HCT116 (cell line): ENCODE data around the gene PCP2. TPM values are rescaled to one million over a fixed set of nuclear protein-coding genes. Genes with fewer than 3 reads are reported as not detected.

ENCODE experiments used
- ATAC-seq: fragments of 200-7000 bp; cut with Tn5 transposase; 2 replicates; pipeline ENCODE4 v1.9.1; 2020; ENCODE audit warnings: mild to moderate bottlenecking, moderate library complexity
- BruUV-seq: library from RNA; stranded (reverse); fragments of 400-500 nt; replicated peaks from 2 replicates; lab custom pipeline; 2021; lab: Mats Ljungman, UMichigan
- CTCF ChIA-PET: fragments of 300-600 bp; sonication (Branson Sonifier 250); formaldehyde crosslinking; loops from one replicate; lab custom pipeline; 2021; ENCODE audit warnings: antibody characterized with exemption; lab: Charles Lee
- POLR2A ChIA-PET: fragments of 300-600, 350-600 bp; sonication (Branson Sonifier 250); formaldehyde crosslinking; loops from one replicate; lab custom pipeline; 2021; ENCODE audit warnings: antibody characterized with exemption; lab: Charles Lee
- RAD21 ChIA-PET, 2 experiments: fragments of 300-600 bp; sonication (Branson Sonifier 250); formaldehyde crosslinking; loops; one replicate each; lab custom pipeline; 2023; ENCODE audit warnings: low total read pairs in 2 of 2; ENCODE audit not compliant: uncharacterized antibody in 2 of 2, unreplicated experiment in 2 of 2, low non-redundant PET in 1 of 2; lab: Charles Lee
- DNase-seq: peaks from one replicate; pipeline ENCODE4 v3.0.0-alpha.2; 2010; ENCODE audit warnings: low read depth, low spot score
- H2AFZ ChIP-seq: fragments of 200-600 bp; shearing (Covaris generic), sonication (generic); 2 replicates; pipeline ENCODE4 v1.6.1; 2017; ENCODE audit warnings: low read depth, mixed run types, mixed read lengths, antibody characterized with exemption, low read length; ENCODE audit not compliant: poor library complexity, severe bottlenecking
- H3K27ac ChIP-seq: 2 replicates; pipeline ENCODE4 v1.5.1; 2012; ENCODE audit warnings: low read depth, low read length
- H3K27me3 ChIP-seq: fragments of 200-600 bp; sonication (generic); 2 replicates; pipeline ENCODE4 v1.6.1; 2016; ENCODE audit warnings: mixed run types, low read length, mixed read lengths; ENCODE audit not compliant: insufficient read depth
- H3K36me3 ChIP-seq, 2 experiments: fragments of 200-500 bp in 1 of 2; fragments of 200-600 bp in 1 of 2; sonication (Bioruptor generic) in 1 of 2; sonication (generic) in 1 of 2; 2 replicates each; pipeline versions ENCODE4 v1.5.1 to v1.6.1; 2014 to 2016; ENCODE audit warnings: low read length in 2 of 2, inconsistent platforms in 1 of 2, mixed read lengths in 1 of 2, mixed run types in 1 of 2; ENCODE audit not compliant: insufficient read depth in 2 of 2, control insufficient read depth in 1 of 2
- H3K4me1 ChIP-seq, 2 experiments: fragments of 200-600 bp in 1 of 2; sonication (generic) in 1 of 2; 2 replicates each; pipeline versions ENCODE4 v1.5.1 to v1.6.1; 2012 to 2017; ENCODE audit warnings: low read length in 2 of 2, inconsistent platforms in 1 of 2, mild to moderate bottlenecking in 1 of 2, mixed read lengths in 1 of 2, mixed run types in 1 of 2, moderate library complexity in 1 of 2; ENCODE audit not compliant: insufficient read depth in 2 of 2, control insufficient read depth in 1 of 2
- H3K4me2 ChIP-seq: fragments of 200-600 bp; sonication (generic); 2 replicates; pipeline ENCODE4 v1.6.1; 2017; ENCODE audit warnings: mixed run types, low read length, mixed read lengths
- H3K4me3 ChIP-seq, 2 experiments: fragments of 200-600 bp in 1 of 2; sonication (generic) in 1 of 2; replicated peaks in 1 of 2; 2 replicates each; pipeline ENCODE4 v1.5.1; 2011 to 2016; ENCODE audit warnings: low read length in 2 of 2, control low read depth in 1 of 2, low read depth in 1 of 2, mild to moderate bottlenecking in 1 of 2, mixed read lengths in 1 of 2, mixed run types in 1 of 2
- H3K79me2 ChIP-seq: fragments of 200-600 bp; sonication (generic); 2 replicates; pipeline ENCODE4 v1.6.1; 2017; ENCODE audit warnings: mild to moderate bottlenecking, mixed run types, low read length, moderate library complexity, mixed read lengths; ENCODE audit not compliant: insufficient read depth
- H3K9ac ChIP-seq: fragments of 200-600 bp; sonication (generic); 2 replicates; pipeline ENCODE4 v1.6.1; 2016; ENCODE audit warnings: low read length, mixed read lengths
- H3K9me2 ChIP-seq: fragments of 200-600 bp; sonication (generic), shearing (Covaris generic); 2 replicates; pipeline ENCODE4 v1.6.1; 2017; ENCODE audit warnings: mixed run types, mild to moderate bottlenecking, moderate library complexity; ENCODE audit not compliant: insufficient read depth
- H3K9me3 ChIP-seq, 2 experiments: fragments of 200-500 bp in 1 of 2; fragments of 200-600 bp in 1 of 2; sonication (Bioruptor generic) in 1 of 2; sonication (generic) in 1 of 2; 2 replicates each; pipeline ENCODE4 v1.6.1; 2014 to 2017; ENCODE audit warnings: low read length in 2 of 2, mixed read lengths in 2 of 2, inconsistent platforms in 1 of 2, low read depth in 1 of 2, mild to moderate bottlenecking in 1 of 2, mixed run types in 1 of 2, moderate library complexity in 1 of 2; ENCODE audit not compliant: control insufficient read depth in 1 of 2, insufficient read depth in 1 of 2
- H4K20me1 ChIP-seq: fragments of 200-600 bp; sonication (generic), shearing (Covaris generic); 2 replicates; pipeline ENCODE4 v1.6.1; 2017; ENCODE audit warnings: mixed run types, mild to moderate bottlenecking, moderate library complexity; ENCODE audit not compliant: insufficient read depth
- ATF3 ChIP-seq: IDR thresholded peaks from 2 replicates; pipeline ENCODE4 v1.6.1; 2012
- CEBPB ChIP-seq: IDR thresholded peaks from 2 replicates; pipeline ENCODE4 v1.6.1; 2012; ENCODE audit warnings: low read depth
- CTCF ChIP-seq, 3 experiments: fragments of 200-600 bp in 1 of 3; sonication (generic) in 1 of 3; IDR thresholded peaks in 2 of 3; conservative IDR thresholded peaks in 1 of 3; 2 replicates each; pipeline ENCODE4 v1.5.1; 2012 to 2017; ENCODE audit warnings: low read depth in 2 of 3, low read length in 2 of 3, antibody characterized with exemption in 1 of 3, borderline replicate concordance in 1 of 3, control low read depth in 1 of 3, mild to moderate bottlenecking in 1 of 3, mixed read lengths in 1 of 3, mixed run types in 1 of 3, moderate library complexity in 1 of 3; ENCODE audit not compliant: insufficient read depth in 1 of 3
- ELF1 ChIP-seq: IDR thresholded peaks from 2 replicates; pipeline ENCODE4 v1.6.1; 2012; ENCODE audit warnings: low read depth, borderline replicate concordance
- EZH2 ChIP-seq: fragments of 200-600 bp; sonication (generic); IDR thresholded peaks from 2 replicates; pipeline ENCODE4 v1.6.1; 2017; ENCODE audit warnings: antibody characterized with exemption, mixed run types
- EZH2phosphoT487 ChIP-seq: fragments of 200-600 bp; IDR thresholded peaks from 2 replicates; pipeline ENCODE4 v1.6.1; 2018; ENCODE audit warnings: antibody characterized with exemption, borderline replicate concordance
- FOSL1 ChIP-seq: IDR thresholded peaks from 2 replicates; pipeline ENCODE4 v1.6.1; 2012; ENCODE audit warnings: low read depth
- MAX ChIP-seq: IDR thresholded peaks from 2 replicates; pipeline ENCODE4 v1.6.1; 2012
- POLR2A ChIP-seq: IDR thresholded peaks from 2 replicates; pipeline ENCODE4 v1.7.0; 2011; ENCODE audit warnings: borderline replicate concordance; ENCODE audit not compliant: insufficient read depth, insufficient read length; ENCODE audit errors: extremely low read depth
- POLR2AphosphoS5 ChIP-seq: IDR thresholded peaks from 2 replicates; pipeline ENCODE4 v1.6.1; 2011; ENCODE audit warnings: mild to moderate bottlenecking, low read depth, low read length, moderate library complexity
- RAD21 ChIP-seq: IDR thresholded peaks from 2 replicates; pipeline ENCODE4 v1.6.1; 2012; ENCODE audit warnings: low read depth, mild to moderate bottlenecking
- REST ChIP-seq: IDR thresholded peaks from 2 replicates; pipeline ENCODE4 v1.6.1; 2012; ENCODE audit warnings: low read depth
- SP1 ChIP-seq: IDR thresholded peaks from 2 replicates; pipeline ENCODE4 v1.6.1; 2012; ENCODE audit warnings: low read depth
- SRF ChIP-seq: IDR thresholded peaks from 2 replicates; pipeline ENCODE4 v1.6.1; 2012; ENCODE audit warnings: low read depth
- TCF7L2 ChIP-seq: IDR thresholded peaks from 2 replicates; pipeline ENCODE4 v1.7.0; 2011; ENCODE audit warnings: borderline replicate concordance, inconsistent platforms; ENCODE audit not compliant: insufficient read depth, insufficient read length; ENCODE audit errors: extremely low read depth
- YY1 ChIP-seq: IDR thresholded peaks from 2 replicates; pipeline ENCODE4 v1.6.1; 2011; ENCODE audit warnings: low read length, low read depth, moderate library complexity, mild to moderate bottlenecking; ENCODE audit not compliant: insufficient replicate concordance; ENCODE audit errors: extremely low read depth
- ZFX ChIP-seq: fragments of 450-650 bp; IDR thresholded peaks from 2 replicates; pipeline ENCODE4 v1.6.1; 2017
- ZNF274 ChIP-seq: fragments of 200-500 bp; sonication (Bioruptor generic); IDR thresholded peaks from 2 replicates; pipeline ENCODE4 v1.6.1; 2014; ENCODE audit warnings: mild to moderate bottlenecking, low read depth, low read length, inconsistent platforms
- intact Hi-C: fragments of 100-400 bp; cut with micrococcal nuclease; formaldehyde crosslinking; loops from 2 replicates; pipeline ENCODE4 v1.10.0; 2022
- total RNA-seq: library from RNA; stranded (reverse); gene quantifications from one replicate; pipeline ENCODE4 v1.2.1, GENCODE V29; 2021; ENCODE audit not compliant: unreplicated experiment

The PCP2 gene
- total RNA-seq, 1 experiment from 2014 or later = 0.32 TPM

GRCh38 chr19:7647156-7647555 is 13.6 kb upstream of the PCP2 start:
- Histone ChIP-seq H3K27ac (no peak overlapping the region), H3K9ac (no peak overlapping the region), H3K9me2 (no peaks in the 10 kb centered on the region), H3K36me3 (peaks cover 0 to 11% of the 10 kb centered on the region in 2 experiments; a peak in 1 of 4 replicates), H4K20me1 (no peaks in the 10 kb centered on the region), H3K9me3 (no peaks in the 10 kb centered on the region), H3K79me2 (no peaks in the 10 kb centered on the region), H3K4me2 (no peak overlapping the region), H3K4me1 (peaks cover 0 to 18% of the 10 kb centered on the region in 2 experiments; a peak in 3 of 4 replicates), H3K4me3 (no peak overlapping the region), H3K27me3 (no peaks in the 10 kb centered on the region), H2AFZ (no peak overlapping the region)
- CTCF ChIA-PET = no interaction called here
- no peak for DNase-seq
- no TSS peak for BruUV-seq
- TF ChIP-seq SRF = no peak
- no peak for TF ChIP-seq POLR2A
- no peak for TF ChIP-seq RAD21
- no peak for TF ChIP-seq ELF1
- no peak for TF ChIP-seq CEBPB
- no peak for TF ChIP-seq CTCF (IDR thresholded peaks at IDR 0.05 in 2 of 3, conservative IDR thresholded peaks at IDR 0.05 in 1 of 3; ENCODE audit: borderline replicate concordance in 1 of 3, insufficient read depth in 1 of 3, low read depth in 2 of 3, low read length in 2 of 3)
- TF ChIP-seq POLR2AphosphoS5 = no peak
- TF ChIP-seq TCF7L2 = no peak
- no peak for TF ChIP-seq SP1
- no peak for TF ChIP-seq EZH2phosphoT487
- TF ChIP-seq ZNF274 = no peak
- no peak for TF ChIP-seq FOSL1
- TF ChIP-seq ZFX = no peak
- TF ChIP-seq ATF3 = no peak
- TF ChIP-seq YY1 = no peak
- TF ChIP-seq EZH2 = no peak
- no peak for TF ChIP-seq MAX
- no peak for TF ChIP-seq REST
- intact Hi-C loops = no loop called here
- POLR2A ChIA-PET = no interaction called here
- no peak for ATAC-seq
- RAD21 ChIA-PET = no interaction called here
